Mesenteric fat pad (tissue), 1 donor: ENCODE data around the gene CLRN3. TPM values are rescaled to one million over a fixed set of nuclear protein-coding genes. Genes with fewer than 3 reads are reported as not detected.

Experiments used
- DNase-seq: peaks from one replicate; pipeline ENCODE4 v3.0.0-alpha.2; 2020; ENCODE audit warnings: low spot score
- total RNA-seq: library from RNA; stranded (reverse); fragmentation: NEBNext Ultra II Directional; extraction: Animal tissue kit (Norgen Biotek cat#: 25700); gene quantifications from one replicate; pipeline ENCODE4 v1.2.1, GENCODE V29; 2021
- donor health status: DM: yes; HTN: yes; CAD: no.

Gene CLRN3
- total RNA-seq, 1 donor from 2014 or later: 0.29 TPM

GRCh38 chr10:127875916-127876315 lies 16.8 kb downstream of the CLRN3 start:
- no peak for DNase-seq

GRCh38 chr10:127875449-127875765 lies 17.3 kb downstream of the CLRN3 start:
- DNase-seq: no peak

- DNase-seq: no peak
Measured at GRCh38 chr10:127874671-127875448, 17.9 kb downstream of the CLRN3 start.

- no peak for DNase-seq
Measured at GRCh38 chr10:127873901-127874470, 18.8 kb downstream of the CLRN3 start.

GRCh38 chr10:127872871-127873600 lies 19.7 kb downstream of the CLRN3 start:
- no peak for DNase-seq

- no peak for DNase-seq
Measured at GRCh38 chr10:127872011-127872761, 20.6 kb downstream of the CLRN3 start.

- no peak for DNase-seq
Measured at GRCh38 chr10:127871631-127872010, 21.1 kb downstream of the CLRN3 start.

GRCh38 chr10:127869329-127869728 lies 23.4 kb downstream of the CLRN3 start:
- no peak for DNase-seq

GRCh38 chr10:127867805-127868204 lies 24.9 kb downstream of the CLRN3 start:
- no peak for DNase-seq

GRCh38 chr10:127866276-127867013 lies 26.3 kb downstream of the CLRN3 start:
- no peak for DNase-seq

- no peak for DNase-seq
Measured at GRCh38 chr10:127863231-127863825, 29.4 kb downstream of the CLRN3 start.

GRCh38 chr10:127860592-127860991 lies 32.1 kb downstream of the CLRN3 start:
- DNase-seq: no peak

- peak; percentile 72 for DNase-seq
Measured at GRCh38 chr10:127855976-127856375, 36.8 kb downstream of the CLRN3 start.

GRCh38 chr10:127855591-127855881 lies 37.2 kb downstream of the CLRN3 start:
- DNase-seq: peak; percentile 59

GRCh38 chr10:127854769-127855590 lies 37.8 kb downstream of the CLRN3 start:
- peak; percentile 78 for DNase-seq

- peak; percentile 6 for DNase-seq
Measured at GRCh38 chr10:127853868-127854768, 38.6 kb downstream of the CLRN3 start.

GRCh38 chr10:127852456-127852855 lies 40.3 kb downstream of the CLRN3 start:
- no peak for DNase-seq

- peak; percentile 72 for DNase-seq
Measured at GRCh38 chr10:127851661-127852194, 41.0 kb downstream of the CLRN3 start.

- DNase-seq: peak; percentile 81
Measured at GRCh38 chr10:127850944-127851343, 41.8 kb downstream of the CLRN3 start.
